DLD1 (cell line): ENCODE results near the gene ROGDI.

Source experiments
- in situ Hi-C: cut with HindIII; loops from 2 replicates; pipeline ENCODE4 v1.10.0; 2017; ENCODE audit warnings: low sequenced_read_pairs

ROGDI gene

GRCh38 chr16:4814542-4815173 is 12.2 kb upstream of the ROGDI start:
- in situ Hi-C loops, result no loop called here

- in situ Hi-C loops, result no loop called here
Observed at GRCh38 chr16:4814046-4814445, 11.6 kb upstream of the ROGDI start.

GRCh38 chr16:4813251-4814003 is 11.0 kb upstream of the ROGDI start:
- in situ Hi-C loops, result no loop called here

- in situ Hi-C loops, result no loop called here
Observed at GRCh38 chr16:4811773-4812172, 9.3 kb upstream of the ROGDI start.

- in situ Hi-C loops, result no loop called here
Observed at GRCh38 chr16:4811242-4811641, 8.8 kb upstream of the ROGDI start.

- in situ Hi-C loops, result no loop called here
Observed at GRCh38 chr16:4806280-4806679, 3.8 kb upstream of the ROGDI start.

- in situ Hi-C loops, result no loop called here
Observed at GRCh38 chr16:4805231-4805630, 2.8 kb upstream of the ROGDI start.

GRCh38 chr16:4803898-4804762 is 1.7 kb upstream of the ROGDI start:
- in situ Hi-C loops, result no loop called here

- in situ Hi-C loops, result no loop called here
Observed at GRCh38 chr16:4803401-4803844, 990 bp upstream of the ROGDI start.

- in situ Hi-C loops, result no loop called here
Observed at GRCh38 chr16:4802659-4803287, 340 bp upstream of the ROGDI start.

GRCh38 chr16:4801051-4801961 is 1.1 kb downstream of the ROGDI start:
- in situ Hi-C loops, result no loop called here

- in situ Hi-C loops, result no loop called here
Observed at GRCh38 chr16:4800290-4801041, 2.0 kb downstream of the ROGDI start.

- in situ Hi-C loops, result no loop called here
Observed at GRCh38 chr16:4799171-4799855, 3.1 kb downstream of the ROGDI start.

GRCh38 chr16:4798456-4798855 is 4.0 kb downstream of the ROGDI start:
- in situ Hi-C loops, result no loop called here

GRCh38 chr16:4797805-4798252 is 4.6 kb downstream of the ROGDI start:
- in situ Hi-C loops, result no loop called here

- in situ Hi-C loops, result no loop called here
Observed at GRCh38 chr16:4796982-4797804, 5.2 kb downstream of the ROGDI start.

GRCh38 chr16:4795828-4796572 is 6.4 kb downstream of the ROGDI start:
- in situ Hi-C loops, result no loop called here
